Nephron progenitor cell (in vitro differentiated cells): ENCODE measurements around the gene SHB.

Source experiments
- DNase-seq: peaks from one replicate; pipeline ENCODE4 v3.0.0; 2021
- H3K27ac Mint-ChIP-seq: 2 replicates; pipeline ENCODE4 v1.8.0; 2021; ENCODE audit warnings: mild to moderate bottlenecking, moderate library complexity, mixed read lengths
- H3K27me3 Mint-ChIP-seq: 2 replicates; pipeline ENCODE4 v1.8.0; 2021; ENCODE audit warnings: mild to moderate bottlenecking, low read depth, mixed read lengths; ENCODE audit not compliant: poor library complexity
- H3K36me3 Mint-ChIP-seq: 2 replicates; pipeline ENCODE4 v1.8.0; 2021; ENCODE audit warnings: low read depth, mixed read lengths
- H3K4me1 Mint-ChIP-seq: 2 replicates; pipeline ENCODE4 v1.8.0; 2021; ENCODE audit warnings: mixed read lengths
- H3K4me3 Mint-ChIP-seq: 2 replicates; pipeline ENCODE4 v1.8.0; 2021; ENCODE audit warnings: mild to moderate bottlenecking, moderate library complexity, mixed read lengths
- H3K9me3 Mint-ChIP-seq: 2 replicates; pipeline ENCODE4 v1.8.0; 2021; ENCODE audit warnings: mild to moderate bottlenecking, moderate library complexity, mixed read lengths
- TF ChIP-seq, protein P1 (sequence below): fragments of 200-600 bp; sonication (generic); IDR thresholded peaks from 2 replicates; pipeline ENCODE4 v1.5.0; 2021; ENCODE audit warnings: antibody characterized with exemption

SHB gene

DNA sequence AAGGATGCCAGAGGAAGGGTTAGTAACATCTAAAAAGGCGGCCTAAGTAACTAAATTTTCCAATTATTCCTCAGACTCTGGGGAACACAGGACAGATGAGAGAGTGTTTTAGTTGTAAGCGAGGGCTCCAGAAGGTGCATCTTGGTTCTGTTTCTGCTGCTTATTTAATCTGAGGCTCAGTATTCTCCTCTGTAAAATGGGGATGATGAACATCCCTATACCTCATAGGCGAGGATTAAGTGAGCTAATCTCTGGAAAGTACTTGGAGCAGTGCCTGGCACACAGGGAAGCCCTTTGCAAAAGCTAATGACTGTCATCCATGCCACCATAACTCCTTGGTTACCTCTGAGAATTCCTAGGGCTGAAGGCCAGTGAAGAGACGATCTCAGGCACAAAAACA is 59.0 kb downstream of the SHB start:
- TF ChIP-seq, protein P1, sequence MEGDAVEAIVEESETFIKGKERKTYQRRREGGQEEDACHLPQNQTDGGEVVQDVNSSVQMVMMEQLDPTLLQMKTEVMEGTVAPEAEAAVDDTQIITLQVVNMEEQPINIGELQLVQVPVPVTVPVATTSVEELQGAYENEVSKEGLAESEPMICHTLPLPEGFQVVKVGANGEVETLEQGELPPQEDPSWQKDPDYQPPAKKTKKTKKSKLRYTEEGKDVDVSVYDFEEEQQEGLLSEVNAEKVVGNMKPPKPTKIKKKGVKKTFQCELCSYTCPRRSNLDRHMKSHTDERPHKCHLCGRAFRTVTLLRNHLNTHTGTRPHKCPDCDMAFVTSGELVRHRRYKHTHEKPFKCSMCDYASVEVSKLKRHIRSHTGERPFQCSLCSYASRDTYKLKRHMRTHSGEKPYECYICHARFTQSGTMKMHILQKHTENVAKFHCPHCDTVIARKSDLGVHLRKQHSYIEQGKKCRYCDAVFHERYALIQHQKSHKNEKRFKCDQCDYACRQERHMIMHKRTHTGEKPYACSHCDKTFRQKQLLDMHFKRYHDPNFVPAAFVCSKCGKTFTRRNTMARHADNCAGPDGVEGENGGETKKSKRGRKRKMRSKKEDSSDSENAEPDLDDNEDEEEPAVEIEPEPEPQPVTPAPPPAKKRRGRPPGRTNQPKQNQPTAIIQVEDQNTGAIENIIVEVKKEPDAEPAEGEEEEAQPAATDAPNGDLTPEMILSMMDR: no peak
- Mint-ChIP-seq H3K27ac (no peak overlapping the region), H3K4me3 (no peak overlapping the region), H3K27me3 (peaks cover 3% of the 10 kb centered on the region), H3K9me3 (no peaks in the 10 kb centered on the region), H3K4me1 (peaks cover 60% of the 10 kb centered on the region), H3K36me3 (no peaks in the 10 kb centered on the region)
- DNase-seq: no peak

DNA sequence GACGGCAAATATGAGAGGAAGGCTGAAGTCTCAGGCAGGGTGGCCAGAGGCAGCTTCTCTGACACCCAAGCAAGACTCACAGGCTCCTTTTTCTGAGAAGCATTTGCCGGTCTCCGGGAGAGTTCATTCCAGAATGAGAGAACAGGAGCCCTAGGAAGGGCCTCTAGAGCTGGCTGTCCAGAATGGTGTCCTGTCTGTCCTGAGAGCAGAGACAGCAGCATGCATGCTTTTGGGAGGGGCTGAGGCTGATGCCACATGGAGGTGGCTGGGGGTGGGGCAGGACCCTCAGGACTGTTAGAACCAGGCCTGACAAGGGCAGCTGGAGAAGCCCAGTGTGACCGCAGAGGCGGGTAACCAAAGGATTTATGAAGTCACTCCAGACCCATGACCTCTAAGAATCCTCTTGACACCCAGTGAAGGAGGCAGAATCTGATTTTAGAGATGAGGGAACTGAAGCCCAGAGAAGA is 60.0 kb downstream of the SHB start:
- TF ChIP-seq, protein P1: no peak
- no peaks in the 10 kb centered on the region for H3K9me3 Mint-ChIP-seq
- peak overlapping the region; percentile 21 for H3K4me3 Mint-ChIP-seq
- no peaks in the 10 kb centered on the region for H3K36me3 Mint-ChIP-seq
- peaks cover 3% of the 10 kb centered on the region for H3K27me3 Mint-ChIP-seq
- H3K4me1 Mint-ChIP-seq: peaks cover 55% of the 10 kb centered on the region
- peak overlapping the region; percentile 92 for H3K27ac Mint-ChIP-seq
- no peak for DNase-seq

DNA sequence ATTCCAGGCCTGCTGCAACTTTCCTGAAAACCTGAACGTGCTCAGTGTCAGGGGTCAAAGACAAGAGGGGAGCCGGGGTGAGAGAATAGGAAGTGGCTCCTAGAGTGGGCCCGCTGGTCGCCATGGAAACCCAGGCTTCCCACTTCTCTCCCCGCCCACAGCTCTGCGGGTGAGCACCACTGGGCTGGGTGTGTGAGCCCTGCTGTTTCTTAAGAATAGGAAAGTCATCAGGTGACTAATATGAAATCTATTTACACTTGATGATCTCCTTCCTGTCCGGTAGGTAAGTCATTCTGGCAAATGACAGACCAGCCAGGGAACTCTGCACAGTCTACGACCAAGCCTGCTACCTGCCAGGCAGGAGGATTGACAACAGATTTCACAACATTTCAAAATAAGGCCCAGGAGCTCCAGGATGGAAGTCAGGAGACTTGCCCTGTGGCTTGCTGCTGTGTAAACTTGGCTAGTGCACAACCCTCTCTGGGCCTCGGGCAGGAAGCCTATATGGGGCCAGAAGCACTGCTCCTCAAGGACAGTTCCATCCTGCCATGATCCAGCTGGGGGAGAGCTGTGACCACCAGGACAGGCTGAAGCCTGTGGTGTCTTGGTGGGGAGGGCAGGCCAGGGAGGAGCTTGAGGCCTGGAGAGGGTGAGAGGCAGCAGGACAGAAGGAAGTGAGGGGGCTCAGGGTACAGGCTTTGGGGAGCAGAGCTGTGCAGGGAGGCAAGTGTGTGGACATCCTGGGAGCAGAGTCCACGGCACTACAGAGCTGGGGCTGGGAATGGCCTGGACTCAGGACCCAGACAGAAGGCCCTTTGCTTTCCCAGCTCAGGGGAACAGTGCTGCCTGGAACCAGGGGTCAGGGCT is 60.6 kb downstream of the SHB start:
- H3K4me3 Mint-ChIP-seq: peak overlapping the region; percentile 21
- no peaks in the 10 kb centered on the region for H3K36me3 Mint-ChIP-seq
- no peaks in the 10 kb centered on the region for H3K9me3 Mint-ChIP-seq
- TF ChIP-seq, protein P1: no peak
- peaks cover 3% of the 10 kb centered on the region for H3K27me3 Mint-ChIP-seq
- peak overlapping the region; percentile 92 for H3K27ac Mint-ChIP-seq
- H3K4me1 Mint-ChIP-seq: peaks cover 60% of the 10 kb centered on the region
- DNase-seq: peak; percentile 69

DNA sequence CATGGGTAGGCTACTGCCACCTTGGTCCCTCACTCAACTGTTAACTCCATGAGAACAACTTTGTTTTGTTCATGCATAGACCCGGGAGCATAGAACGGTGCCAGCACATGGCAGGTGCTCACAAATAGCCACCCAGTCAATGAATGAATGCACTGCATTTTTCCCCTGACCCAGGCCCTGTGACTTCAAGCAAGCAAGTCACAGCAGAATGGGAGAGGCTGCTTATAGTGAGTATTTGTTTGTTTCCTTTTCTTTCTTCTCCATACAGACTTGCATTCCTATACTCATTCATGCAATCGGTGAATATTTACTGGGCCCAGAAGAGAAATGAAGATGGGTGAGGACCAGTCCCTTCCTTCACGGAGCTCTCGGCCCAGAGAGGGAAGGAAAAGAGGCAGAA is 62.0 kb downstream of the SHB start:
- TF ChIP-seq, protein P1: no peak
- H3K27ac Mint-ChIP-seq: peak overlapping the region; percentile 59
- H3K9me3 Mint-ChIP-seq: no peaks in the 10 kb centered on the region
- H3K36me3 Mint-ChIP-seq: no peaks in the 10 kb centered on the region
- peaks cover 64% of the 10 kb centered on the region for H3K4me1 Mint-ChIP-seq
- no peak for DNase-seq
- H3K27me3 Mint-ChIP-seq: peaks cover 3% of the 10 kb centered on the region
- no peak overlapping the region for H3K4me3 Mint-ChIP-seq

DNA sequence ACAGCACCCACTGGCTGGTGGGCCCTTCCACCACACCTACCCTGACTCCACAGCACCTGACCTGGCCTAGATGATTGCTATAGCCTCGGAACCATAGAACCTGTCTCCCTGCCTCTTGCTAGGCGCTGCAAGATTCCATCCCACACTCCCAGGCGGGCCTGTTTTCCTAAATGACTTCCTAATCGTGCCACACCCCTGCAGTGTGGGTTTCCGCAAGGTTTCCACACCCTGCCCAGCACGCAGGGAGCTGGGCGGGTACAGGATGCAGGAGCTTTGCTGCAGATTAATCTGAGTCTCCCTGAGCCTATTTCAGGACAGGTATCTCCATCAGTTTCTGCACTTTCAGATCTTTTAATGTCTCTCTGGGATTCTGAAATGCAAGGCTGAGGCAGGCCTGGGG is 62.9 kb downstream of the SHB start:
- peaks cover 3% of the 10 kb centered on the region for H3K27me3 Mint-ChIP-seq
- H3K27ac Mint-ChIP-seq: peak overlapping the region; percentile 71

More for the DNA sequence above, 62.9 kb downstream of the SHB start:
- H3K9me3 Mint-ChIP-seq: no peaks in the 10 kb centered on the region
- no peaks in the 10 kb centered on the region for H3K36me3 Mint-ChIP-seq
- no peak for DNase-seq
- H3K4me3 Mint-ChIP-seq: no peak overlapping the region
- TF ChIP-seq, protein P1: no peak
- peaks cover 63% of the 10 kb centered on the region for H3K4me1 Mint-ChIP-seq
